SH-SY5Y (cell line): ENCODE data around the gene GABRA5.

ENCODE experiments used
- GATA2 ChIP-seq: IDR thresholded peaks from 2 replicates; pipeline ENCODE4 v1.6.1; 2011; ENCODE audit warnings: mild to moderate bottlenecking, low read depth, low read length
- GATA3 ChIP-seq: IDR thresholded peaks from 2 replicates; pipeline ENCODE4 v1.6.1; 2011; ENCODE audit warnings: low read depth, mild to moderate bottlenecking, low read length, moderate library complexity

DNA sequence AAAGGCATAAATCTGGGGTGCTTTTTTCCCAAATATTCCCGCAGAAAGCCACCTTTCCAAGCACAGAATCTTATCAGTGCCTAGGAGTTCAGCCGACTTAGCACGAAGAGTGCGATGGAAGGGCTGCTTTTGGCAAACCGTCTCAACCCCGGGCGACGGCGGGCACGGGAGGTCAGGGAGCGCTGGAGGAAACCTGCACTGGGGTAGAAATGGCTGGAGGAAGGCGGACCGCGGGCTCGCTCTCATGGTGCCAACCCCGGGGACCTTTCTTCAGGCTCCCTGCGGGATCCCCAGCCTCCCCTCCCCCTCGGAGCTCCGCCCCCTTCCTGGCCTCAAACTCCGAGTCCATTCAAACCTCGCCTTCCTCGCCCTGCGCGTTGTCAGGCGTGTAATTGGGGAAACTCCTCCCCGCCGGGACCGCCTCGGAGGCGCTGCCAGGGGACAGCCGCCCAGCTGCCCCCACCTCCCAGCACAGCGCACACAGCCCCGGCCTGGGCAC lies 103.9 kb downstream of the GABRA5 start, which contains the start of gene GABRG3:
- TF ChIP-seq GATA3 (no peak), GATA2 (no peak)
